GM12878 (cell line): ENCODE measurements around the gene OSBPL3. TPM values are rescaled to one million over a fixed set of nuclear protein-coding genes. Genes with fewer than 3 reads are reported as not detected.

Experiments used
- ATAC-seq: fragments of 200-7000 bp; cut with Tn5 transposase; 3 replicates; pipeline ENCODE4 v1.9.1; 2020; ENCODE audit warnings: mild to moderate bottlenecking, moderate library complexity
- BruUV-seq: library from RNA; stranded (reverse); fragments of 400-500 nt; replicated peaks from 2 replicates; lab custom pipeline; 2021; lab: Mats Ljungman, UMichigan
- CTCF ChIA-PET: fragments of 300-600 bp; sonication (Branson Sonifier 250); formaldehyde crosslinking; extraction: SDS; loops from one replicate; lab custom pipeline; 2021; ENCODE audit warnings: inconsistent platforms; lab: Yijun Ruan, JAX
- POLR2A ChIA-PET: fragments of 350-600 bp; formaldehyde crosslinking; extraction: SDS; loops from one replicate; lab custom pipeline; 2021; ENCODE audit warnings: inconsistent platforms; lab: Charles Lee
- RAD21 ChIA-PET: fragments of 300-600 bp; sonication (Branson Sonifier 250); formaldehyde crosslinking; loops from one replicate; lab custom pipeline; 2023; ENCODE audit warnings: antibody characterized with exemption; ENCODE audit not compliant: unreplicated experiment; lab: Charles Lee
- SMC1A ChIA-PET: fragments of 300-600 bp; sonication (Branson Sonifier 250); formaldehyde crosslinking; loops from one replicate; lab custom pipeline; 2023; ENCODE audit not compliant: unreplicated experiment, uncharacterized antibody; lab: Charles Lee
- DNase-seq: peaks from one replicate; pipeline ENCODE4 v3.0.0-alpha.2; 2011; ENCODE audit warnings: low read depth, low spot score
- FAIRE-seq: peaks from 3 replicates; lab custom pipeline; 2011; peaks lifted over from hg19 to GRCh38; lab: Jason Lieb, UNC
- H2AFZ ChIP-seq: 2 replicates; pipeline ENCODE4 v1.6.0; 2011; ENCODE audit warnings: low read depth, low read length, control low read depth; ENCODE audit not compliant: control insufficient read depth
- H3K27ac ChIP-seq: 2 replicates; pipeline ENCODE4 v1.5.1; 2011; ENCODE audit warnings: control low read depth; ENCODE audit not compliant: control insufficient read depth, insufficient read depth
- H3K27me3 ChIP-seq, 2 experiments: replicated peaks in 1 of 2; 2 replicates each; pipeline versions ENCODE4 v1.6.0 to v1.6.1; 2011; ENCODE audit warnings: low read length in 1 of 2; ENCODE audit not compliant: control insufficient read depth in 2 of 2, insufficient read depth in 2 of 2
- H3K36me3 ChIP-seq, 2 experiments: 2 replicates each; pipeline ENCODE4 v1.5.1; 2011; ENCODE audit warnings: low read length in 1 of 2; ENCODE audit not compliant: control insufficient read depth in 2 of 2, insufficient read depth in 2 of 2
- H3K4me1 ChIP-seq: 2 replicates; pipeline ENCODE4 v1.6.1; 2011; ENCODE audit warnings: mild to moderate bottlenecking, low read length, moderate library complexity, mixed read lengths; ENCODE audit not compliant: control insufficient read depth, insufficient read depth
- H3K4me2 ChIP-seq: 2 replicates; pipeline ENCODE4 v1.6.0; 2011; ENCODE audit warnings: control low read depth; ENCODE audit not compliant: control insufficient read depth, insufficient read depth
- H3K4me3 ChIP-seq: fragments of 200-600 bp; sonication (generic); 2 replicates; pipeline ENCODE4 v1.5.1; 2016
- H3K79me2 ChIP-seq: 2 replicates; pipeline ENCODE4 v1.6.0; 2011; ENCODE audit warnings: low read length; ENCODE audit not compliant: control insufficient read depth, insufficient read depth
- H3K9ac ChIP-seq: 2 replicates; pipeline ENCODE4 v1.8.0; 2011; ENCODE audit warnings: low read length, control low read depth, mixed read lengths; ENCODE audit not compliant: control insufficient read depth, insufficient read depth
- H3K9me3 ChIP-seq: replicated peaks from 3 replicates; pipeline ENCODE4 v1.5.1; 2011; ENCODE audit warnings: mild to moderate bottlenecking, low read length; ENCODE audit not compliant: control insufficient read depth, insufficient read depth
- H4K20me1 ChIP-seq: 2 replicates; pipeline ENCODE4 v1.6.0; 2011; ENCODE audit not compliant: control insufficient read depth, insufficient read depth
- BCL3 ChIP-seq: IDR thresholded peaks from 2 replicates; pipeline ENCODE4 v1.6.1; 2011; ENCODE audit warnings: borderline replicate concordance, low read depth, mild to moderate bottlenecking, moderate library complexity, low read length; ENCODE audit not compliant: insufficient read depth, poor library complexity, severe bottlenecking
- E4F1 ChIP-seq: fragments of 450-650 bp; IDR thresholded peaks from 2 replicates; pipeline ENCODE4 v1.6.1; 2018; ENCODE audit warnings: borderline replicate concordance, mild to moderate bottlenecking; ENCODE audit not compliant: partially characterized antibody
- HDAC2 ChIP-seq: fragments of 200-600 bp; sonication (generic); IDR thresholded peaks from 2 replicates; pipeline ENCODE4 v1.6.1; 2017
- NFIC ChIP-seq: IDR thresholded peaks from 2 replicates; pipeline ENCODE4 v1.6.1; 2012; ENCODE audit warnings: low read depth, mild to moderate bottlenecking, inconsistent platforms, low read length, moderate library complexity
- WGBS: methylation state at CpG from one replicate; pipeline ENCODE4 v1.1.6; 2016; ENCODE audit warnings: low lambda C conversion rate; ENCODE audit not compliant: insufficient replicate concordance, insufficient coverage; ENCODE audit errors: missing lambda C conversion rate; 5-methylcytosine and 5-hydroxymethylcytosine counted together
- in situ Hi-C: fragments of 300-500 bp; cut with MboI; formaldehyde crosslinking; loops from 9 replicates; pipeline ENCODE4 v1.14.3; 2018; ENCODE audit warnings: mixed read lengths
- intact Hi-C: fragments of 100-400 bp; cut with micrococcal nuclease; formaldehyde crosslinking; loops from one replicate; pipeline ENCODE4 v1.14.2; 2022; ENCODE audit not compliant: unreplicated experiment
- polyA plus RNA-seq, 11 experiments: library from polyadenylated mRNA; depleted of rRNA in 4 of 11; unstranded in 6 of 11; stranded (reverse) in 5 of 11; fragments of >200 nt; fragmentation: Nextera tagmentation in 4 of 11; fragmentation: Illumina TruSeq in 1 of 11; extraction: Ambion mirVana in 4 of 11; extraction: Trizol in 1 of 11; gene quantifications; 1 replicate in 1 of 11; 2 replicates in 10 of 11; pipeline versions ENCODE4 v1.2.1 to v1.2.3, GENCODE V29; 2011 to 2016; ENCODE audit warnings: inconsistent platforms in 2 of 11, missing spikeins in 2 of 11, low read depth in 1 of 11
- total RNA-seq, 4 experiments: library from RNA; depleted of rRNA in 3 of 4; stranded (reverse); fragments of >200 nt in 3 of 4; fragmentation: Illumina TruSeq in 1 of 4; extraction: Trizol in 1 of 4; gene quantifications; 2 replicates each; pipeline versions ENCODE4 v1.2.1 to v1.2.3, GENCODE V29; 2013 to 2021

The OSBPL3 gene
- total and polyA plus RNA-seq, 10 of the 15 experiments (the other 5 are each of a cell fraction or from before 2014, with no cell fraction given), result 6.1 to 46.6 (median 27.0) TPM

GRCh38 chr7:24912874-24913514, 67.0 kb downstream of the OSBPL3 start (continued):
- TF ChIP-seq BCL3, result no peak
- no peak for TF ChIP-seq E4F1

- intact Hi-C loops, result no loop called here
- no peak overlapping the region for H3K9ac ChIP-seq
These were observed 67.6 kb downstream of the OSBPL3 start for GRCh38 chr7:24912424-24912823.

More at GRCh38 chr7:24912424-24912823, 67.6 kb downstream of the OSBPL3 start:
- CTCF ChIA-PET, result interaction anchor here (1.0 to 6.7 kb wide), 8 partner anchors 11 to 91 kb away, joined by 3 to 60 read pairs (median 6); partner anchors contain the start of gene OSBPL3
- 95% methylated on average over 4 of the region's 4 CpGs for WGBS
- Histone ChIP-seq H3K9me3 (no peaks in the 10 kb centered on the region), H3K36me3 (no peaks in the 10 kb centered on the region), H2AFZ (no peak overlapping the region), H3K4me2 (peak overlapping the region; percentile 53; the same call in 1 of the 2 replicates), H3K27ac (no peak overlapping the region; the same call in 1 of the 2 replicates), H3K4me1 (peaks cover 87% of the 10 kb centered on the region), H3K4me3 (no peak overlapping the region), H3K79me2 (peaks cover 90% of the 10 kb centered on the region), H3K27me3 (no peaks in the 10 kb centered on the region), H4K20me1 (no peaks in the 10 kb centered on the region)
- no peak for ATAC-seq
- no TSS peak for BruUV-seq
- in situ Hi-C loops, result loop anchor here (5.0 to 25.0 kb wide), 2 partner anchors 50 to 1050 kb away; no protein-coding TSS in a partner anchor
- DNase-seq, result no peak
- RAD21 ChIA-PET, result interaction anchor here (1.6 to 10.4 kb wide), 4 partner anchors 12 to 66 kb away, joined by 4 to 93 read pairs (median 22); partner anchors contain the start of gene OSBPL3
- SMC1A ChIA-PET, result interaction anchor here (1.1 to 7.8 kb wide), 14 partner anchors 8 to 91 kb away, joined by 3 to 93 read pairs (median 7); partner anchors contain the start of gene OSBPL3
- no peak for FAIRE-seq
- POLR2A ChIA-PET, result interaction anchor here (0.6 to 4.6 kb wide), 7 partner anchors 12 to 69 kb away, joined by 3 to 29 read pairs (median 3); no protein-coding TSS in a partner anchor
- TF ChIP-seq NFIC (0 out of 2 replicates have a peak, but pooled peaks have one; percentile 8), HDAC2 (no peak)
